GM19023 (cell line): Measurements from ENCODE around the gene IPO8.
A peak's percentile ranks its signal among the peaks of the same experiment; 100 is the strongest.

Experiments used
- ATAC-seq: cut with Tn5 transposase; IDR thresholded peaks from one replicate; pipeline ENCODE4 v1.9.1; 2021; ENCODE audit warnings: mild to moderate bottlenecking, moderate library complexity; ENCODE audit not compliant: unreplicated experiment

IPO8 gene

DNA sequence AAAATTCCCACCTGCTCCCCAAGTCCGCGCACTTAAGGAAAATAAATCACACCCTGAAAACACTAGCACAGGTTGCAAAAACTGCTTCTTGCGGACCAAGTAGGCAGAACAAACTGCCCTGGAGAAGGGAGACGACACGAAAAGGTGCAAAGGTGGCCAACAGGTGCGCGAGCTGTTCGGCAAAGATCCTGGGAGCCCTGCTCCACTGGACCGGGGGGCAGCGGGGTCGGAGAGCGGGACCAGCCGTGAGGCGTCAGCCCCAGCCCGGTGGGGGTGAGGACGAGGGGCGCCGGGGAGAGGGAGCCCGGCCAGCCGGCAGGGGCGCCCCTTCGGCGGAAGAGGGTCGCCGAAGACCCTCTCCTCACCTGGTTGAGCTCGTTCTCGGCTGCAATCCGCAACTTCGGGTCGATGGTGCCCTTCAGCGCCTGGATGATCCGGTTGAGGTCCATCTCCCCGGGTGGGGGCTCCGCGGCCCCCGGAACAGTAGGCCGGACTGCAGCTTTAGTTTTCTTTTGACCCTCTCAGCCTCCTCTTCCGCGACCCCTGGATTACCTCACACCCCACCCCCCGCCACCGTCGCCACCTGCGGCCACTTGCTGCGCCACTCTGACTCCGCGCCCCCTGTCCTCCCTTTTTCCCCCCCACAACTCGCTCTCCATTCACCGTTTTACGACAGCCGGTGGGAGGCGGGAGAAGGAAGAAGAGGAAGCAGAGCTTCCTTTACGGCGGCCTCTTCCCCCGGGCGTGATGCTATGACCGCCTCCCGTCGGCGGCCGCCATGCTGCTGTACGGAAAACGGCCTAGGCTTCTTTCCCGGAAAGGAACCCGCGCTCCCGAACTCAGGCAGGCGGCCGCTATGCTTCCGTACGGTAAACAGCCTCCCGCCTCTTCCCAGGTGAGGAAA, at the start of gene IPO8:
Gene IPO8 (minus strand): TSS at position 671 of the 904 bp plus-strand sequence. CDS start 222 bp downstream, at position 449.
- ATAC-seq = peak; percentile 85

DNA sequence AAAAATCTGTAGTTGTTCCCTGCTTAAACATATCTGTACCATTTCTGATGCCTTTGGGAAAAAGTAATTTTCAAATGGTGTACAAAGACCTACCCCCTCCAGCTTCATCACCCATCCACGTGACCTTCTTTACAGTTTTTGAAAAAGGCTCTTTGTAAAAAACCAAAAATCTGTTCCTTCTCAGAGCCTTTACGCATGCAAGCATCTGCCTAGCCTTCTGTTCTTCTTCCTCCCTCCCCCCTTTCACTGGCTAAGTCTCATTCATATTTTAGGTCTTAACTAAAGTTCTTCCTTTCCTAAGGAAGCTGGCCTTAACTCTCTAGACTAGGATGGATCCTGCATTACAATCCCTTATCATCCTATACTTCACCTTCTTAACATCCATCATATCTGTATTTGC, 48.7 kb upstream of the IPO8 start:
- no peak for ATAC-seq

DNA sequence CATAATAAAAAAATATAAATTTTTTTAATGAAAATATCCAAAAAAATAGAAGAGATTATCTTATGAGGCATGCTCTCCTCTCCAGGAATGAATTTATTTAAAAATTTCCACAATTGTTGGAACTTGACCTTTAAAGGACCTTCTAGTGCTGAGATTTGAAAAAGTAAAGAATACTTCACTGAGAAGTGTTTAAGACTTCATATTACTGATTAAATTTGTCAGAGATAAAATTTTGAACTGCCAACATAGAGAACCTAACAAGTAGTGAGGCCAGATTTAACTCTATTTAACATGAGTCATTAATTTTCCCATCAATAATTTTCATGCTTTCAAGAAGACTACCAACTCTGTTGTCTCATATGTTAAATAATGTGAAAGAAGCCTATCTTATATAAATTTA, 44.6 kb upstream of the IPO8 start:
- no peak for ATAC-seq

DNA sequence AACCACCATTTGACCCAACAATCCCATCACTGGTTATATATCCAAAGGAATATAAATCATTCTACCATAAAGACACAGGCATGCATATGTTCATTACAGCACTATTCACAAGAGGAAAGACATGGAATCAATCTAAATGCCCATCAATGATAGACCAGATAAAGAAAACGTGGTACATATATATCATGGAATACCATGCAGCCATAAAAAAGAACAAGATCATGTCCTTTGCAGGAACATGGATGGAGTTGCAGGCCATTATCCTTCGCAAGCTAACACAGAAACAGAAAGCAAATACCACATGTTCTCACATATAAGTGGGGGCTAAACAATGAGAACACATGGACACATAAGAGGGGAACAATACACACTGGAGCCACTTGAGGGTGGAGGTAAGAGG, 43.4 kb upstream of the IPO8 start:
- ATAC-seq = no peak

DNA sequence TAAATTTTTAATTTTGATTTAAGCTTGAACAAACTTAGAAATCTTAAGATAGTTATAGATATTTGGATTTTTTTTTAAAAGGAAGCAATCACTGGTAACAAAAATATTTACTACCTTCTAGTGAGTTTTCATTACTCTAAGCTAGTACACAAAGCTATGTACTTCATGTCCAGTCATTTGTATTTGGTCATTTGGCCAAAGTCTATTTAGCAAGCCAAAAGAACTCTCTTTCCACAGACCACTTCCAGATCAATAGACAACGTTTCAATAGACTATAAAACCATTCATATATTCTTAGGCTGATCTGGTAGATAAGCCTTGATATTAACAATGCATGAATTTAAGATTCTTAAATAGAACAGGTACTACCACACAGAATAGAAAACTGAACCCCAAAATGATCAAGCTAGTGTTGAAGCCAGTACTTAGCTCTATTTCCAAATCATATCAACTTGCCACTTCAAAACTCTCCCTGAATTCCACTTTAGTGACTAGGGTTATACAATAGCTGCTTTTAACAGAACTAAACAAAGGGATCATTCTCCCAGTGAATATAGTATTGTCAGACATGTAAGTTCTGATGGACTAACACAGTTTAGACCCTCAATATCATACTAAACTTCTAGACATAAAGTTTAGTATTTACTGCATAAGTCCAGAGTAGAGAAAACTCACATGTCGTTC, 37.4 kb upstream of the IPO8 start:
- ATAC-seq = no peak

DNA sequence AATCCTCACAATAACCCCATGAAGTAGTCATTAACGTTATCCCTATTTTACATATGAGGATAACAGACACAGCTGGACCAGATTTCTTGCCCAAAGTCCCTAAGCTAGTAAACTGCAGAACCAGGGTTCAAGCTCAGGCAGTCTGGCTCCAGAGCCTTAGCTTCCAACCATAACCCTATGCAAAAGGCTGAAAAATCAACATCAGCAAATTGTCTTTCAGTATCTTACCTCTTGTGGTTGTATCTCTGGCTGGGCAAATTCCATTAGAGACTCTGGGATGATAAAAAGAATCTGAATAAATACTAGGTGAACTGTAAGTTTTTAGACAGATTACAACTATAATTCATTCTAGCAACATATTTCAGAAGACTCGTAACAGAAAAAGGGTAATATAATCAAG, 34.3 kb upstream of the IPO8 start:
- no peak for ATAC-seq

DNA sequence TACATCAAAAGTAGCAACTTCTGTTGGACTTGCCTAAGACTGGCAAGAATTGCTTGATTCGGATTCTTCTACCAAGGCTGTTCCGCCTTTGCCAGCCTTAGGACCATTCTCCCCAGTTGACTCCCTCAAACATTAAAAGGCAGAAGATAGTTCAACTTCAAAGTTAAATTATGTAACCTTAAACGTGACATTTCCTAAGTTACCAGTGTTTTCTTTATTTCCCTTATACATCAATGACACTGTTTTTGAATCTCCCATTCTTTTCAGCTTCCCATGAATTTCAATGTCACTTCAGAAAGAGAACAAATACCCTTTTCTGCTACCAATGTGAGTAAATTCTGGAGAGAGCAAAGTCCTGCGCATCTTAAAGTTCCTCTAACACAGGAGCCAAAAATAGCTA, 33.9 kb upstream of the IPO8 start:
- no peak for ATAC-seq

DNA sequence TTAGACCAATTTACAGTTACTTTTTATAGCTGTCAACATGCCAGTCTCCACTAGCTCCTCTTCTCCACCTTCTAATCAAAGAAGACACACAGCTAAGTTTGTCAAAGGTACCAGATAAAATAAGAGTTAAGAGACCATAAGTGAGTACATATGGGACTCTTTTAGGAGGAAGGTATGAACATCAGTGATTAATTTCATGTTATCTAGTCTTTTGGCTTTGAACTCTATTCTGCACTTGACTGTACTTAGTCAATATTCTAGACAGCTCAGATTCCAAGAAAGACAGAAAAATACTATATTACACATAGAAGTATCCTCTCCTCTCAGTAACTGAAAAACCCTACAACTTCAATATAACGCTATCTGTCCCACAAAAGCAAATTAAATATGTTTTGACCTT, 31.0 kb upstream of the IPO8 start:
- no peak for ATAC-seq

DNA sequence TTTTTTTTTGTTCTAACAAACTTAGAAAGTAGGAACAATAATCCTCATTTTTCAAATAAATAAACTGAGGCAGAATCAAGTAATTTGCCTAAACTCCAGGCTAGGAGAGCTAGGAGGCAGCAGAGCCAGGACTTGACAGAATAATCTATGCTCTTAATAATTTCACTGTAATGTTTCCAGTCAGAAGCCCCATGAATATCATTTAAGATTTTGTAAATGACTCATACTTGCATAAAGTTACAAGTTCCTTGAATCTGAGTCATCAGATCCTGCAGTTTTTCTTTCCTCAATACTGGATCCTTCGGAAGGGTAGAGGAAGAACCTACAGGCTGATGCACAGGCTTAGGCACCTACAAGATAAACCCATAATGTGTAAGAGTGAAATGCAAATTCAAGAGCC, 30.1 kb upstream of the IPO8 start:
- ATAC-seq = no peak

DNA sequence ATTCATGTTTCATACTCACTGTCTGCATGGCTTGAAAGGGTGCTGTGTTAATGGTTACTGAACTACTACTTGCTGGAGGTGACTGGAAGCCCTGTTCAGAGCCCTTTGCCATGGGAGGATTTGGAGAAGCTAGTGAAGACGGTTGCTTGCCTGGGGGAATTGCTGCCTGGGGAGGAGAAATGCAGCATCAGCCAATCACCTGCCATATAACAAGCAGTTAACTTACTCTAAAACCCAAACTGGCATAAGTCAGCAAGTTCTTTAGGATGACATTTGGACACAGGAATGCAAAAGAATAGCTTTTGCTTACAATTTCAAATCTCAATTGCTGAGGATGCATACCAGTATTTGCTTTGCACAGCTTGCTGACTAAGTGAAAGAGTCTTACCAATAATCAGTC, 23.4 kb upstream of the IPO8 start:
- ATAC-seq = no peak

DNA sequence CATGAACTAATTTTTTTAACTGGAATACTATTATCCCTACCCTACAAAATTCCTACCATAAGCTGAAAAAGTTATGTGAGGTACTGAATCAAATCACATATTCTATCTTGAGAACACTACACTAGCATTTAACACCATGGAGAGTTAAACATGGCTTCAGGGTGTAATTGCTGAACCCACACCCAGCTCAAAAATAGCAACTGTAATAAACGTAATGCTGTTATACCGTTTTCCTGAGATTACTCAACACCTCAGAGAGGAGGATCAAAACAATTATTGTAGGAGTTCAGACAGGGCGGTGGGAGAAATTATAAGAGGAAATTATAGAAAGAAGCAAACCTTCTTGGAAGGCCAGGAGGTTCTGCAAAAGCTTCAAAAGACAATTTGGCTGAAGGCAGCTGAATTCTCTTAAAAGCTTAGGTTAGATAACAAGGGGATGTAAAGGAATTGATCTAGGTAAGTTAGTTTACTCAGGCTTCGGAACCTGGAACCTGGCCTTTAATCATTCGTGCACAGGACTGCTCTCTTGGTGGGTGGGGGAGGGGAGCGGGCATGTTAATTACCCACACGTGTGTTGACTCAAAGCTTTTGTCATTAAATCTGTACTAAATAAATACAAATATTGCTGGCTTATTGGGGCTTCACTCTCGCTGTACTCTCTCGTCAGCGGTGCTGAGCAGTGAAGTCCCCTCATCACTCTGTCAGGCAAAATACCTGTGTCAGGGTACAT, 12.1 kb upstream of the IPO8 start:
- no peak for ATAC-seq

DNA sequence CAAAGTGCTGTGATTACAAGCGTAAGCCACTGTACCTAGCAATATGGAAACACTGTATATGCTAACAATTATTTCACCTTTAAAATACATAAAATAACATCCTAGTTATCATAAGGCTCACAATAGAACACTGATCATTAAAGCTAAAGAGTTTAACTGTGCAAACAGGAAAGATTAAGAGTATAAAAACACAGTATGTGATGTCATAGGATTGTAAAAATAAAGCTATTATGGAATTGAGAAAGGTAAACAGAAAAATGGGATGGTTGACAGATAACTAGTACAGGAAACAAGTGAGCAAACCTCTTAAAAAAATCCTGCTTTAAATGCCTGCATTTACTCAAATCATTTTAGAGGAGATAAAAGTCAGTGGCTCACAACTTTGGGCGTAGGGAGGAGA, 10.8 kb upstream of the IPO8 start:
- ATAC-seq = no peak

DNA sequence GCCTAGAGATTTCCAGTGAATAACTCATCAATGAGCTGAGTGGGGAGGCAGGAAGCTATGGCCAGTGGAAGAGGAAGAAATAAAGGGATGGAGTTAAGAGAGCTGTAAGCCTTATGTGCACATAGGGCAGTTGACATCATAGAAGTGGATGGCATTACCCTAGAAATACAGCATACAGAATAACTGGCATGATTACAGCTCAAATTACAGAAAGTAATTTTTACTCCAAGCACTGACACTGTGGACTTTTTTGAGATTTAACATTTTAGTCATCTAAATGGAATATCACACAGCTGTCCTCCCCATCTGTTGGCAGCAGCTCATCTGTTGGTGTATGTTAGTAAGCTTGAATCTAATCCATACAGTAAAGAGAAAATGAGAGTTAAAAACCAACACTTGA, 5.4 kb upstream of the IPO8 start:
- ATAC-seq = no peak

DNA sequence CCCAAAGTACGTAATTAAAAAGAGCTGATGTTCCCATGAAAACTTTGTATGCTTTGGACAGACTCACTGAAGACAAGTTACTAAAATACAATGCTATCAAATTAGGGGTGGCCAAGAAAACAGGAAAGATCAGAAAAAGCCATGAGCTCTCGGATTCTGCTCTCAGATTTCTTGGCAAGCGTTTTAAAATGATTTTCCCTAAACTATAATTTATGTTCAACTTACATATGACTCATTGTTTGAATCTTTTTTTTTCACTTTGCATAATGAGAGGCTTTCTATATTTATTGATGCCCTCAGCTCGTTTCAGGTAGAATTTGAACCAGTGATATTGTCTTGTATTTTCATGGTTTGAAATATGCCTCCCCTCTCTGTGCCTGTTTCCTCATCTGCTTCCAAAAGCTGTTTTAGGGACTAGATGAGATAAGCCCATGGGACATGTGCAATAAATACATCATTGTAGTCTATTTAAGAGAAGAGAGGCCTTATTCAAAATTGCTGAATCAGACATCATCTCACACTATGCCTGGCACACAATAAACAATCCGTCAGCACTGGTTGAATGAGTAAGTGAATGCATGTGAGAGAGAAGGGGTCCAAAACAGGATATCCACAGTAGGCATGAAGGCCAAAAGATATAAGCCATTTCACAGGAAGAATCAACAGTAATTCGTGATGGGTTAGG, 4.7 kb upstream of the IPO8 start:
- no peak for ATAC-seq

DNA sequence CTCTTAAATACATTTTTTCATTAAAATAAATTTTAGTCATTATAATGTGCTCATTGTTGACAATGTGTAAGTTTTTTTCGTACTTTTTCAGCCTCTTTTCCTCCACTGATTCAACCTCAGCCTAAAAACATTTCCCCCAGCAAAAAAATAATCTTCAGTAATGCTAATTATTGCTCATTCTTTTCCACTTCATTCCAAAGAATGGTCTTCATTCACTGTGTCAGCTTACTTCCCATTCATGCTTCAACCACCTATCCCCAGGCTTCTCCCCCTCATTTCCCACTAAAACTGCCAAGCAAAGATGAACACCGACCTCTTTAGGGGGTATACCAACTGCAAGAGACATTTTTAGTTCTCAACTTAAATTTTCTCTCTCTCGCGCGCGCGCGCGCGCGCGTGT, 2.7 kb upstream of the IPO8 start:
- no peak for ATAC-seq

DNA sequence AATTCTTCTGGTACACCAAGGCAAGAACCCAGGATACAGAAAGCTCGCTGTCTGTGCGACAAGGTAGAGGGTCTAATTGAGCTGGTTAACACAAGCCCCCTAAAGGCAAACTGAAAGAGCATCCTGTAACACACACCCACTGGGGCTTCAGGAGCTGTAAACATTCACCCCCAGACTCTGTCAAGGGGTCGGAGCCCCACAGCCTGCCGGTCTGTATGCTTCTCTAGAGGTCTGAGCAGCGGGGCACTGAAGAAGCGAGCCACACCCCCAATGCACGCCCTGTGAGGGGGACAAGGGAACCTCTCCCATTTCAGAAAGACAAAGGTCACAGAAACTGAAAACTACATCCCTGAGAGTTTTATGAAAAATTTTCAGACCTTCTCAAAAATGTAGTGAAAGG, 1.3 kb upstream of the IPO8 start:
- ATAC-seq = no peak

DNA sequence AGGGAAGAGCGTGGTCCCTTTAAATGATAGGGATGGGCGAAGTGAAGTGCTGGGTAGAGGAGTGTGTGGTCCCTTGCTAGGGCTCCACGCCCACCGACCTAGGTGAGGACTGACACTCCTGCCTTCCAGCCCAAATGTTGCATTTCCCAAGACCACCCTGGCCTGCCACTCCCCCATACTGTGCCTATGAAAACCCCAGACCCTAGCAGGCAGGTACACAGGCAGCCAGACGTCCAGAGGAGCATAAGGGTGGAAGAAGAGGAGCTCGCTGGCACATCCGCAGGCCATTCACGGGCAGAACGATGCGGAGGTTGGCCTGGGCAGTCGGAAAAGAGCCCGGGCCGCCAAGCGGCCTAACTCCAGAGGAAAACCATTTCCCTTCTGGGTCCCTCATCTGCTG, 817 bp upstream of the IPO8 start:
- no peak for ATAC-seq

DNA sequence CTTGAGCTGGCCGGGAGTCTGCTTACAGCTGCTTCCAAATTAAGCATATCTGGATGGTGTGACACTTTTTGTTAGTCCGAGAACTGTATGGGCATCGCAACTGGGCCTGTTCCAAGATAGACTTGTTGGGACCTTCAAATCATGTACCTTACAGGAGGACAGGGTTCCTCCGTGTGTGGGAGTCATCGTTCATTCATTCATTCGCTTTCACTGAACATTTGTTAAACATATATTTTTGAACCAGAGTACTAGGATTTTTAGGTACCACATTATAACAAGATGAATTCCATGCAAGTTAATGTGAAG, 387 bp upstream of the IPO8 start:
- ATAC-seq = peak; percentile 37

DNA sequence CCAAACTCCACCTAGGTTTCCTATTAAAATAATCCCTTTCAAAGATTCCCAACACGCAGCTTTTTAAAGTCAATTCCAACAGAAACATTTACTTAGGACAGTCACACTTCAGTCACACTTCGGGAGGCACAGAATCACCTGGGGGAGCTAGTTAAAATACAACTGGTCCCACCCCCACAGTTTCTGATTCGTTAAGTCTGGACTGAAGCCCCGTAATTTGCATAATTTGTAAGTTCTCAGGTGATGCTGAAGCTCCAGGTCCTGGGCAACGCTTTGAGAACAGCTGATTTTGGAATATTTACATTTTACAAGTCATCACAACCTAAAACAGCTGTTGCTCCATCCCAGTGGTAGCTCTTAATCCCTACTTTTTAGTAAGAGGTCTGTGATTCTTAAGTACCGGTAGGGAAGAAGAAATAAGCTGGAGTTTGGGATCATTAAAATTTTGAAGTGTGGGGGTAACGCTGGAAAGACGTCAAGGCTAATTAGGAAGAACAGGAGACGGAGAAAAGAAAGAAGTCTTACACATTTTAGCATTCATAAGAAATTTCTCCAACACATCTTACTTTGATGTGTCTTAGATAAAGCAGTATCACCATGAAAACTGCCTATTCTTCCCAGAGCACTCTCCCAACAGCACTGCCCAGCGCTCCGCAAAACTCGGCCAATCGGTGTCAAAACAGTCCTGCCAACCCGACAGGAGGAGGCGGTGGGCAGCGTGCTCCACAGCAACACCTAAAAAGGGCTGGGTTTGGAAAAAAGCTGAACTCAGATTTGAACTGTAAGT, 1.1 kb downstream of the IPO8 start:
- ATAC-seq = peak; percentile 31

DNA sequence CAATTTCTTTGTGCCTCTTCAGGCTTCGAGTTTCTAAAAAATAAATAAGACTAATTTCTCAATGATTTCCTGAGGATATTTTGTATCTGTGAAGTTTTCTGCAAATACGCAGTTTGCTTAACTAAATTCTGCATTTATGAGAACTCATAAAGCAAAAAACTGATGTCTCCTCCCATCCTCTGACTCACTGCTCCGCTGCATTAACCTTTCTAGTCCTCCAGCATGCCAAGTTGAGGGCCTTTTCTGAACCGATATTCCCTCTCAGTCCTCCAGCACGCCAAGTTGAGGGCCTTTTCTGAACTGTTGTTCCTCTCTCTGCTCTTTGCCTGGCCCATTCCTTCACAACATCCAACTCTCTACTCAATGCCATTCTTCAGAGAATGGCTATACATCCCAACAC, 3.2 kb downstream of the IPO8 start:
- no peak for ATAC-seq
